Activated CD8-positive, alpha-beta memory T cell treated with anti-CD3 and anti-CD28 coated beads for 48 hours (primary cell): ENCODE data around the gene DGKQ.

Experiments used
- DNase-seq, 3 experiments: peaks; one replicate each; pipeline ENCODE4 v3.0.0-alpha.2; 2020; ENCODE audit warnings: low read depth in 2 of 3, low spot score in 2 of 3

The DGKQ gene

GRCh38 chr4:962231-963208 lies 10.8 kb downstream of the DGKQ start:
- no peak for DNase-seq

GRCh38 chr4:961351-962230 lies 11.8 kb downstream of the DGKQ start:
- no peak for DNase-seq

GRCh38 chr4:960636-961350 lies 12.6 kb downstream of the DGKQ start:
- no peak for DNase-seq

GRCh38 chr4:960140-960635 lies 13.2 kb downstream of the DGKQ start:
- no peak for DNase-seq

GRCh38 chr4:959338-960139 lies 13.8 kb downstream of the DGKQ start:
- no peak for DNase-seq

GRCh38 chr4:958696-959337 lies 14.6 kb downstream of the DGKQ start:
- DNase-seq: no peak

GRCh38 chr4:958314-958665 lies 15.1 kb downstream of the DGKQ start:
- DNase-seq: no peak

- DNase-seq: no peak
Observed at GRCh38 chr4:957581-958313, 15.6 kb downstream of the DGKQ start.

- no peak for DNase-seq
Observed at GRCh38 chr4:957231-957580, 16.2 kb downstream of the DGKQ start.

GRCh38 chr4:956531-957230 lies 16.7 kb downstream of the DGKQ start:
- DNase-seq: no peak

- no peak for DNase-seq
Observed at GRCh38 chr4:955931-956381, 17.4 kb downstream of the DGKQ start.

- DNase-seq: no peak
Observed at GRCh38 chr4:955161-955921, 18.0 kb downstream of the DGKQ start.

- no peak for DNase-seq
Observed at GRCh38 chr4:954211-955020, 19.0 kb downstream of the DGKQ start.

- DNase-seq: no peak
Observed at GRCh38 chr4:953574-953915, 19.8 kb downstream of the DGKQ start.

GRCh38 chr4:952881-953573 lies 20.3 kb downstream of the DGKQ start:
- DNase-seq: no peak
